D341Med (cell line): ENCODE data around the gene BLTP2.
"Not testable (repeated sequence)": the region's sequence is repeated elsewhere in the genome, so short reads cannot be mapped to it uniquely, and the experiment has no call there.

Source experiments
- DNase-seq: peaks from one replicate; pipeline ENCODE4 v3.0.0; 2012; ENCODE audit warnings: low spot score

The BLTP2 gene

GRCh38 chr17:28646039-28646754 lies 1.2 kb upstream of the BLTP2 start:
- DNase-seq = no peak

DNA sequence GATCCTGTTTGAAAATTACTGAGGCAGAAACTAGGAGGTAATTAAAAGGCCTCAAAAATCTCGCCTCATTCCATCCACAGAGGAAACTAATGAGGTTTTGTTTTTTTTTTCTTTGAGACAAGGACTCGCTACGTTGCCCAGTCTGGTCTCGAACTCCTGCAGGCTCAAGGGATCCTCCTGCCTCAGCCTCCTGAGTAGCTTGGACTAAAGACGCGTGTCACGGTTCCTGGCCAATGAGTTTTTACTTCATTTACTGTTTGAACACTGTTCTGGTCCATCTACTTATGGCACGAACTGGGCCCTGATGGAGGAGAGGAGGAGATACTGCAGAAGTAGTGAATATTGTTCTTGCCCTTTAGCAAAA lies 600 bp upstream of the BLTP2 start:
- no peak for DNase-seq

- DNase-seq = peak; percentile 83
Observed at GRCh38 chr17:28643983-28644786, 773 bp downstream of the BLTP2 start.

GRCh38 chr17:28641579-28641978 lies 3.4 kb downstream of the BLTP2 start:
- no peak for DNase-seq

GRCh38 chr17:28635506-28635905 lies 9.5 kb downstream of the BLTP2 start:
- DNase-seq = no peak

DNA sequence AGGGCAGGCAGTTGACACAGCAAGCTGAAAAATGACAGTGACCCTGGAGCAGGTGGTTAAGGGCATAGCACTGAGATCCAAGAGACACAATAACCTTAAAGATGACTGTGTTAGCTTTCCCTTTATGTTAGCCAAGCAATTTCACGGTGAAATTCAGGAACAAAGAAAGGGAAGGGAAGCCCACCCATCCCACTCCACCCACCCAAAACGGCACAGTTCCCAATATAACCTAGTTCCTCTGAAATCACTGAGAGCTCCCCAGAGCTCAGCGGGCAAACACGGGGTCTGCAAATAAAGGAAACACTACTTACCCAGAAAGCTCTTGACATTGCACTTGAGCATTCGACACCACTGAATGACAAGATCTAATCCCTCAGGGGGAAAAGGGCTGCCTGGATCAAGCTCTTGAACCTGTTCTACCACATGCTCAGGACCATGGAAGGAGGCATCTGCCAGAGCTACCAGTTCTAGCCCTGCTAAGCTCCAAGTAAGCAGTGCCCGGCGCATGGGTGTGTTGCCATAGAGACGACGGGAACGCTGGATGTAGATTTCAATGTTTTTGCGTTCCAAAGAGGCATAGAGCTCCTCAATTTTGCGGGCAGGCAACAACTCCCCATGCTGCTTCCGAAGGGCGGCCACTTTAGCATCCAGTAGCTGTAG lies 10.6 kb downstream of the BLTP2 start:
- no peak for DNase-seq

GRCh38 chr17:28626818-28627217 lies 18.1 kb downstream of the BLTP2 start:
- no peak for DNase-seq

GRCh38 chr17:28624148-28624547 lies 20.8 kb downstream of the BLTP2 start:
- no peak for DNase-seq

GRCh38 chr17:28623696-28624095 lies 21.3 kb downstream of the BLTP2 start:
- DNase-seq = no peak

- peak; percentile 61 for DNase-seq
Observed at GRCh38 chr17:28622186-28622585, 22.8 kb downstream of the BLTP2 start.

- DNase-seq = no peak
Observed at GRCh38 chr17:28620010-28620409, 24.9 kb downstream of the BLTP2 start.

- DNase-seq = no peak
Observed at GRCh38 chr17:28618464-28618863, 26.5 kb downstream of the BLTP2 start.

GRCh38 chr17:28616281-28616680 lies 28.7 kb downstream of the BLTP2 start:
- DNase-seq = no peak

DNA sequence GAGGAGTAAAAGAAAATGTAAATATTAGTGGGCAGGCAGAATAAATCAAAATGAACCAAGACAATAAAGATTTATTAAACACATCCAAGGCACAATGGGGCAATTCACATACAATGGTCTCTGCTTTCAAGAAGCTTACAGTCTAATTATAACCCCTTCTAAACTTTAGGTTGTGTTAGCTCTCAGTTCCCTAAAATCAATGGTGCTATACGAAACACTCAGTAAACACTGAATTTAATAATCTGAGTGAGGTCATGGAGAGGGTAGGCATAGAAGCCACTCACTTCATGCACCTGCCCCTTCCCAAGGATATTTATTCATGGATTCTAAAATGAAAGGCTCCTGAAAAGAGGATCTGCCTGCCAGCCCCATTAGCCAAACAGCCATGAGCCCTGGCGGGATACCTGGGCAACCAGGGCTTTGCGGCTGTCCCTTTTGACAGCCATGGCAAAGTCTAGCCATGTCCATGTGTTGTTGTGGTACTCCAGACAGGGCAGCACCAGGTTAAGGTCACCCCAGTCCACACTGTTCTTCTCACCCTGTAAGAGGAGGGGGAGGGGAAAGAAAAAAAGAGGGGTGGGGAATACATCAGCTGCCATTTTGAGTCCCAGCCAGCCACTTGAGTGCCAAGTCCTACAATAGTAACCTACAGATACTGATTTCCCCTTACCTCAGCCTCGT lies 29.6 kb downstream of the BLTP2 start:
- no peak for DNase-seq

DNA sequence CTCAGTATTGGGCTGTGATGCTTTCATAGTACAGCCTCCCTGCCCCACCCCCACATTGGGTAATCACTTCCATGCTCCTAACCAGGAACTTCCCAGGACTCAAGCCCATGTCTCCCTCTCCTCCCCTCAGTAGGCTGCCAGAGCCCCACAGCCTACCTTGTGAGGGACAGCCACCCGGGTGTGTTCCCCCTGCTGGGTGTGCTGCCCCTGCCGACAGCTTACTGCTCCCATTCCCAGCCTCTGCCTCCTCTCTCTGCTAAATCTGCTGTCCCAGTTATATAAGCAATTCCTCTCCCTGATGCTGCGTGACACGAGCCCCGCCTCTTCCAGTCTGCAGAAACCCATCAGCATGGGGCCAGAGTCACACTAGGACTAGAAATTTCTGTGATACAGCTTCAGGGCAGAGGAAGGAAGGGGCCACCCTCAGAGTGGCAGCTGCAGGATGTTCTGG lies 31.0 kb downstream of the BLTP2 start, which contains the start of gene RSKR:
RSKR (minus strand) TSS at position 255 of the 451 bp plus-strand sequence; CDS start at position 231, 24 bp downstream.
- DNase-seq = peak; percentile 39

- DNase-seq = peak; percentile 78
Observed at GRCh38 chr17:28612936-28613872, 31.8 kb downstream of the BLTP2 start.

DNA sequence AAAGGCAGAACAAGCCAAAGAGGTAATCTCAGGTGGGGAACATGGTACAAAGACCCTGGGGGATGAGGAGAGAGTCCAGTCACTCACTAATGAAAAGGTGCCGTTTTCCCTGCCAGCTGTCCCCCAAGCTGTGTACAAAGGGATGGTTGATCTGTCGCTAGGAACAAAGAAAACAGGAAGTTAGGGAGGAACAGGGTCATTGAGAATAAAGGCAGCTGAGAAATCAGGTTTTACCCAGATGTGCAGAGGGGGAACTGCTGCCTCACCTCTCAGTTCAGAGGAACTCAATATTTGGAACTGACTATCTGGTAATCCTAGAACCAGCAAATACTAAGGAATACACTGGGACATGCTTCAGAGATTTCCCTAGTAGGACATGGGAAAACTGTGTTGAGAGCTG lies 32.4 kb downstream of the BLTP2 start:
- DNase-seq = no peak

- no peak for DNase-seq
Observed at GRCh38 chr17:28610376-28610775, 34.6 kb downstream of the BLTP2 start.

DNA sequence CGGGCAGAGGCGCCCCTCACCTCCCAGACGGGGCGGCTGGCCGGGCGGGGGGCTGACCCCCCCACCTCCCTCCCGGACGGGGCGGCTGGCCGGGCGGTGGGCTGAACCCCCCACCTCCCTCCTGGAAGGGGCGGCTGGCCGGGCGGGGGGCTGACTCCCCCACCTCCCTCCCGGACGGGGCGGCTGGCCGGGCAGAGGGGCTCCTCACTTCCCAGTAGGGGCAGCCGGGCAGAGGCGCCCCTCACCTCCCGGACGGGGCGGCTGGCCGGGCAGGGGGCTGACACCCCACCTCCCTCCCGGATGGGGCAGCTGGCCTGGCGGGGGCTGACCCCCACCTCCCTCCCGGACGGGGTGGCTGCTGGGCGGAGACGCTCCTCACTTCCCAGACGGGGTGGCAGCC lies 40.9 kb downstream of the BLTP2 start:
- DNase-seq = not testable (repeated sequence)

- DNase-seq = no peak
Observed at GRCh38 chr17:28599311-28600184, 45.4 kb downstream of the BLTP2 start.
